Right lobe of liver (tissue), 6 donors: ENCODE measurements around the gene ACTN1. TPM values are rescaled to one million over a fixed set of nuclear protein-coding genes. Genes with fewer than 3 reads are reported as not detected.

ENCODE experiments used
- ATAC-seq, 4 donors: fragments of 200-7000 bp; cut with Tn5 transposase; one replicate each; pipeline ENCODE4 v1.9.1; 2020; ENCODE audit warnings: mild to moderate bottlenecking in 4 of 4, moderate library complexity in 4 of 4
- DNase-seq, 3 donors: peaks; one replicate each; pipeline ENCODE4 v3.0.0-alpha.2; 2020
- H3K27ac ChIP-seq, 3 donors: fragments of 200-600 bp; one replicate each; pipeline ENCODE4 v1.8.0; 2022
- H3K27me3 ChIP-seq, 2 donors: fragments of 200-600 bp; one replicate each; pipeline ENCODE4 v1.8.0; 2022
- H3K36me3 ChIP-seq, 4 donors: fragments of 200-600 bp; sonication (generic) in 1 of 4; one replicate each; pipeline versions ENCODE4 v1.5.1 to v1.8.0; 2017 to 2022; ENCODE audit warnings: control low read depth in 1 of 4
- H3K4me1 ChIP-seq, 4 donors: fragments of 200-600 bp; sonication (generic) in 1 of 4; one replicate each; pipeline versions ENCODE4 v1.5.1 to v1.8.0; 2017 to 2022; ENCODE audit warnings: control low read depth in 1 of 4
- H3K4me3 ChIP-seq, 3 donors: fragments of 200-600 bp; one replicate each; pipeline ENCODE4 v1.8.0; 2022
- H3K9me3 ChIP-seq, 4 donors: fragments of 200-600 bp; sonication (generic) in 1 of 4; one replicate each; pipeline versions ENCODE4 v1.5.1 to v1.8.0; 2017 to 2022; ENCODE audit warnings: control low read depth in 1 of 4
- POLR2A ChIP-seq: fragments of 450-650 bp; IDR thresholded peaks from one replicate; pipeline ENCODE4 v1.6.1; 2017; ENCODE audit warnings: antibody characterized with exemption, mild to moderate bottlenecking
- WGBS: methylation state at CpG from one replicate; pipeline ENCODE4 v1.1.6; 2018; ENCODE audit warnings: low coverage, low lambda C conversion rate; ENCODE audit not compliant: insufficient coverage; ENCODE audit errors: missing lambda C conversion rate; 5-methylcytosine and 5-hydroxymethylcytosine counted together
- intact Hi-C, 2 donors: fragments of 100-400 bp; cut with DNase I; formaldehyde crosslinking; loops; one replicate each; pipeline versions ENCODE4 v1.11.2 to v1.14.1; 2022
- total RNA-seq, 6 experiments: library from RNA; depleted of rRNA in 2 of 6; stranded (reverse); fragments of >200 nt in 2 of 6; fragmentation: NEBNext Ultra II Directional in 3 of 6; extraction: Animal tissue kit (Norgen Biotek cat#: 25700) in 3 of 6; gene quantifications; one replicate each; pipeline versions ENCODE4 v1.1.0 to v1.2.4, GENCODE V29; 2016 to 2023
- TF ChIP-seq, protein P1 (sequence below), 4 donors: fragments of 200-600 bp in 3 of 4; fragments of 450-650 bp in 1 of 4; IDR thresholded peaks; one replicate each; pipeline versions ENCODE4 v1.5.1 to v1.8.0; 2016 to 2022; ENCODE audit warnings: antibody characterized with exemption in 4 of 4, mild to moderate bottlenecking in 2 of 4
- donor health status: DM: no; HTN: yes; CAD: no.
- donor health status: DM: no; HTN: no; CAD: no.
- donor health status: DM: no; HTN: no; CAD: no.
- donor health status: DM: no; HTN: yes; CAD: no.
- donor health status: DM: no; HTN: yes; CAD: no.

Gene ACTN1
- total RNA-seq, 6 experiments from 2014 or later = 53.1 to 145 (median 100) TPM

DNA sequence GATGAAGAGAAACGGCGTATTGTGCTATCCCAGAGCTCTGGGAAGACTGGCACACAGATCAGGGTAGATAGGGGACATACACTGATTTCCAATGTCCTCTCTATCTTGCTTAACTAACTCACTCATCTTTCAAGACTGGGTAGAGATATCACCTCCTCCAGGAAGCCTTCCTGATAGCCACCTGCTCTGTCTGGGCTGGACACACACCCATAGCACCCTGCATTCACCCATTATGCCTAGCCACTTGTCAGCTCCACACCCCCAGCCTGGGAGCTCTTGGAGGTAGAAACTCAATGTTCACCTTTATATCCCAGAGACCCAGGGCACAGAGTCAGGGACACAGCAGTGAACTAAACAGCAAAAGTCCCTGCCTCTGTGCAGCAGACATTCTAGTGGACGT lies 52.0 kb downstream of the ACTN1 start:
- no peak for ATAC-seq
- TF ChIP-seq POLR2A = no peak
- TF ChIP-seq, protein P1, sequence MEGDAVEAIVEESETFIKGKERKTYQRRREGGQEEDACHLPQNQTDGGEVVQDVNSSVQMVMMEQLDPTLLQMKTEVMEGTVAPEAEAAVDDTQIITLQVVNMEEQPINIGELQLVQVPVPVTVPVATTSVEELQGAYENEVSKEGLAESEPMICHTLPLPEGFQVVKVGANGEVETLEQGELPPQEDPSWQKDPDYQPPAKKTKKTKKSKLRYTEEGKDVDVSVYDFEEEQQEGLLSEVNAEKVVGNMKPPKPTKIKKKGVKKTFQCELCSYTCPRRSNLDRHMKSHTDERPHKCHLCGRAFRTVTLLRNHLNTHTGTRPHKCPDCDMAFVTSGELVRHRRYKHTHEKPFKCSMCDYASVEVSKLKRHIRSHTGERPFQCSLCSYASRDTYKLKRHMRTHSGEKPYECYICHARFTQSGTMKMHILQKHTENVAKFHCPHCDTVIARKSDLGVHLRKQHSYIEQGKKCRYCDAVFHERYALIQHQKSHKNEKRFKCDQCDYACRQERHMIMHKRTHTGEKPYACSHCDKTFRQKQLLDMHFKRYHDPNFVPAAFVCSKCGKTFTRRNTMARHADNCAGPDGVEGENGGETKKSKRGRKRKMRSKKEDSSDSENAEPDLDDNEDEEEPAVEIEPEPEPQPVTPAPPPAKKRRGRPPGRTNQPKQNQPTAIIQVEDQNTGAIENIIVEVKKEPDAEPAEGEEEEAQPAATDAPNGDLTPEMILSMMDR (IDR thresholded peaks at IDR 0.05) = no peak
- DNase-seq = no peak
- H3K4me3 ChIP-seq = no peak overlapping the region
- peaks cover 0 to 28% (median 0%) of the 10 kb centered on the region in 4 donors for H3K4me1 ChIP-seq
- H3K9me3 ChIP-seq = no peaks in the 10 kb centered on the region
- H3K36me3 ChIP-seq = peaks cover 0 to 12% (median 4%) of the 10 kb centered on the region in 4 donors
- H3K27me3 ChIP-seq = no peaks in the 10 kb centered on the region
- peak overlapping the region in 2 of 3 donors; percentile 61 to 76 for H3K27ac ChIP-seq
- intact Hi-C loops = loop anchor here in 1 of 2 donors (10.0 kb wide), 1 partner anchor 68 kb away; no protein-coding TSS in a partner anchor
- WGBS = 82% methylated on average over 3 of the region's 3 CpGs

DNA sequence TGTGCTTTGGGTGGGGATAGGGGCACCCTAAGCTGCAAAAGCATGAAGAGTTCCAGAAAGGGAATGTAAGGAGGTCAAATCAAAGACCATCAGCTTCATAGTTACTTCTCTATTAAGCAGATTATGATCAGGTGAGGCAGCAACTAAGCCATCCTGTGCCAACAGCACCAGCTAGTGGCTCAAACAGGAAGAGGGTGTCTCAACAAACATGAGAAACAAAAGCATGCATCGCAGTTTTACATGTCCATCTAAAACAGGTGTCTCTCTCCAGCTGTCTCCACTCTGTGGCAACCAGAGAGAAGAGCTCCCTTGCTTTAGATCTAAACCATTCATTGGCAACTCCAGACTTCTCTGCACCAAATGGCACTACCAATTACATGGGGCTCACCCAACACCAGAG lies 52.9 kb downstream of the ACTN1 start:
- DNase-seq (no peak), ATAC-seq (no peak)
- 71% methylated on average over 1 of the region's 1 CpG for WGBS
- Histone ChIP-seq H3K36me3 (peaks cover 0 to 12% (median 7%) of the 10 kb centered on the region in 4 donors), H3K27ac (peak overlapping the region in 1 of 3 donors; percentile 80), H3K4me1 (peaks cover 0 to 28% (median 0%) of the 10 kb centered on the region in 4 donors), H3K4me3 (no peak overlapping the region), H3K27me3 (no peaks in the 10 kb centered on the region), H3K9me3 (no peaks in the 10 kb centered on the region)
- TF ChIP-seq, protein P1 (IDR thresholded peaks at IDR 0.05) = peak; percentile 15 to 30 (median 26)
- no peak for TF ChIP-seq POLR2A
- intact Hi-C loops = loop anchor here in 1 of 2 donors (10.0 kb wide), 1 partner anchor 69 kb away; no protein-coding TSS in a partner anchor

DNA sequence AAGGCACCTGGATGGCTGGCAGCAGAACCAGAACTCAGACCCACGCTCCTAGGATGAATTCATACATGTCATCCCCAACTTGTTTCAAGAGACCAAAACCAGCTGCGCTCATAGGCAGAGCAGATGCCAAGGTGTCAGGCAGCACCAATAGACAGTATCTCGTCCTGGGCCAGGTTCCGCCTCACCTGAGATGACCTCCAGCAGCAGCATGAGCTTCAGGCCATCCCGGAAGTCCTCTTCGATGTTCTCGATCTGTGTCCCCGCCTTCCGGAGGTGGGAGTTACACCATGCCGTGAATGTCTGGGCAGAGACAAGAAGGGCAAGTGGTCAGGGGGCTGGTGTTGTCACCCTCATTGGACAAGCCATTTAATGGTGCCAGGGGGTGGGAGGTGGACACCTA lies 53.7 kb downstream of the ACTN1 start:
- TF ChIP-seq, protein P1 (IDR thresholded peaks at IDR 0.05) = no peak
- no peak for TF ChIP-seq POLR2A
- Histone ChIP-seq H3K9me3 (no peaks in the 10 kb centered on the region), H3K36me3 (peaks cover 0 to 17% (median 11%) of the 10 kb centered on the region in 4 donors), H3K4me3 (no peak overlapping the region), H3K4me1 (peaks cover 0 to 28% (median 0%) of the 10 kb centered on the region in 4 donors), H3K27me3 (no peaks in the 10 kb centered on the region), H3K27ac (peak overlapping the region in 1 of 3 donors; percentile 80)
- intact Hi-C loops = loop anchor here in 1 of 2 donors (10.0 kb wide), 1 partner anchor 69 kb away; no protein-coding TSS in a partner anchor
- DNase-seq (no peak), ATAC-seq (no peak)
- WGBS = no CpG with 5 or more reads among the region's 10 CpGs

DNA sequence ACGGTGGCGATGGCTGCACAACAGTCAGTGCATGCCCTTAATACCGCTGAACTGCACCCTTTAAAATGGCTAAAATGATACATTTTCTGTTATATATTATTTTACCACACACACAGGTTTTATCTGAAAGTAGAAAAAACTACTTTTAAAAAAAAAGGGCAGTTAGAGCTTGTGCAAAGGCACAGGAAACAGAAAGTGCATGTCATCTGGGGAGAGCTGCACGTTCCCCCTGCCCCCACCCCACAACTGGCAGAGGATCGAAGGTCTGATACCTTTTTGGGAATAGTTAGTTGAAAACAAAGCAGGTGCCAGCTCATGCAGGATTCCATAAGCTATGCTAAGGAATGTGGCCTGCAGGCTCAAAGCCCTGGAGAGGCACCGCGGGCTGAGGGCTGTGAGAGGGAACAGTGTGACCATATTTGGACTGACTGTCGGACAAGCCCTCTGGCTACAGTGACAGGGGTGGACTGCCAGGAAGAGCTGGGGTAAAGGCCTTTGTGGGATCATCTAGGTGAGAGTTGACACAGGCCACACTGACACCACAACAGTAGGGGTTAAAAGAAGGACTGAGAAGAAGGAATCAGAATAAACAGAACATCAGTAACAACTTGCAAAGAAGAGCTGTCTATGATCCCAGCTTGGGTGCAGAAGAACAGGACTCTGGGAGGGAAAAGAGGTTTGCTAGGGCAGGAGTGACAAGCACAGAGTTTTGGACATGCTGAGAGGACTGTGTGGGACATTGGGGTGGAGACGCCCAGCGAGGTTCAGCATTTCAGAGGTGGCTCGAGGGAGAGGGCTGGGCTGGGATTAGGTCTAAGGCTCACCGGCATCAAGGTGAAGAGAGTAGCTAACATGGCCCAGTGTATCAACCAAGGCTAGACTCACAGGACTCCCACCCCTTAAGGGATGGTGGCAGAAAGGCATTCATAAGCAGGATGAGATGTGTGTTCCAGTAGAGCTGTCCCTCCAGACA lies 54.6 kb downstream of the ACTN1 start:
- H3K4me3 ChIP-seq = no peak overlapping the region
- TF ChIP-seq, protein P1 (IDR thresholded peaks at IDR 0.05) = no peak
- no peak for TF ChIP-seq POLR2A
- peak; percentile 62 to 82 (median 70) for DNase-seq
- ATAC-seq = peak; percentile 71 to 85 (median 76)
- intact Hi-C loops = loop anchor here in 1 of 2 donors (10.0 kb wide), 1 partner anchor 70 kb away; no protein-coding TSS in a partner anchor
- no peaks in the 10 kb centered on the region for H3K9me3 ChIP-seq
- no peaks in the 10 kb centered on the region for H3K27me3 ChIP-seq
- peaks cover 0 to 26% (median 17%) of the 10 kb centered on the region in 4 donors for H3K36me3 ChIP-seq
- H3K27ac ChIP-seq = peak overlapping the region; percentile 44 to 80 (median 59)
- H3K4me1 ChIP-seq = peaks cover 0 to 28% (median 0%) of the 10 kb centered on the region in 4 donors
- 62% methylated on average over 11 of the region's 12 CpGs for WGBS
